HG02884 (cell line): Measurements from ENCODE around the gene TCF3.

Source experiments
- ATAC-seq: cut with Tn5 transposase; IDR thresholded peaks from one replicate; pipeline ENCODE4 v1.9.1; 2021; ENCODE audit warnings: mild to moderate bottlenecking, moderate library complexity; ENCODE audit not compliant: unreplicated experiment

Gene TCF3

GRCh38 chr19:1590641-1591397 is 61.6 kb downstream of the TCF3 start:
- no peak for ATAC-seq

DNA sequence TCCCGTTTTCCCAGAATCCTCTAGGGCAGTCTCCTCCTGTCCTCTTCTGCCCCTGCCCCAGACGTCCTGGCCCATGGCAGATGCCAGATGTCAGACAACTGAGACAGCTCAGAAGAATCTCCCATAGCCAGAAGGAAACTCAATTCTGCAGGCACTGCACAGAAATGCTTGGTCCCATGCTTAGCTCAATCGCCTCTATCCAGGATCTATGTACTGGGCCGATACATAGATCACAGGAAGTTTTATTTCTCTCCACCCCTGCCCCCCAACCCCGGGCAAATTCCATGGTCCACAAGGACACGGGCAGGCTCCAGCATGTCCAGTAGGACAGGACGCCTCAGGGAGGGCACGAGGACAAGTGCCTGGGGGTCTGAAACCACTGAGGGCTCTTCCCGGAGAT is 64.5 kb downstream of the TCF3 start:
- no peak for ATAC-seq

- ATAC-seq = no peak
Measured at GRCh38 chr19:1585243-1585580, 67.2 kb downstream of the TCF3 start.

DNA sequence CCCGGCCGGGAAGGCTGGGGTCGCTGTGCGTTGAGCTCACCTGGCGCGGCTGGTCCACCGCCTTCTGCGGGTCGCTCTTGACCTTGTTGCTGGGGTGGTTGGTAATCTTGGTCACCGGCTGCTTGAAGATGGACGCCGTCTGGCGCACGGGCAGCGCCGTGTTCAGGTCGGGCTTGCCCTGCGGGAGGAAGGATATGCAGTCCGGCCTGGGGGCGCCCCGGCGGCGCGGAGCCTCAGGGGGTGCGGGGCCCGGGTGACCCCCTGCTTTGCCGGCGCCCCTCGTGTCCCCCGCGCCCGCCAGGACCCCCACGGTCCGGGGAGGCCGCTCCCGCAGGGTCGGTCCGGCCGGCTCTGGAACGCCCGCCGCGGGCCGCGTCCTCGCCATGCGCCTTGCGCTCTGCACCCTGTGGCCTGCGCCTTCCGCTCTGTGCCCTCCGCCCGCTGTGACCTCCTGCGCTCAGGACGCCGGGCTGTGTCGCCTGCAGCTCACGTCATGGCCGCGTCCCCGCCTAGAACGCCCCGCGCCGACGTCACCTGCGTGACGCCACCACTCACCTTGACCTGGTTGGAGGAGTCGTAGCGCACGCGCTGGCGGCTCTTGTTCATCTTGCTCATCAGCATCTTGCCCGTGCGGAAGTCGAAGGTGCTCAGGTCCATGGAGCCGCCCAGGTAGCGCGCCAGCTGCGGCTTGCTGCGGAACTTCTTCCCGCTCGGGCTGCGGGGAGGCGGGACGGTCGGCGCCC is 67.7 kb downstream of the TCF3 start:
- no peak for ATAC-seq

GRCh38 chr19:1582201-1582600 is 70.2 kb downstream of the TCF3 start:
- ATAC-seq = no peak

- ATAC-seq = no peak
Measured at GRCh38 chr19:1580957-1581356, 71.5 kb downstream of the TCF3 start.

DNA sequence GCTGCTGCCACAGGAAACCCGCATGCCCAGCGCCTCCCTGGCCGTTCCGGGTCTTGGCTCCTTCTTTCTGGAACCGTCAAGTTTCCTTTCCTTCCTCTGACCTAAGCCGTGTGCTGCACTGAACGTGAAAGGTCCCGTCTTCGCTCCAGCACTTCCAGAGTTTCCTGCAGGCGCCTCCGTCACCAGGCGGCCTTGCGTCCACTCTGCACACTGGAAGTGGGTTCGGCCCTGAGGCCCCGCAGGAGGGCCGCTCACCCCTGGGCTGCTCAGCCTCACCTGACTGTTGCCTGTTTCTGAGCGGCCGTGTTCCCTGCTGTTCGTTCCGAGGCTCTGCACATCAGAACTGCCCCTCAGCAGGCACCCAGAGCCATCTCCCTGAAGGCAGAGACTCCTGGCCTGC is 72.0 kb downstream of the TCF3 start:
- ATAC-seq = no peak

DNA sequence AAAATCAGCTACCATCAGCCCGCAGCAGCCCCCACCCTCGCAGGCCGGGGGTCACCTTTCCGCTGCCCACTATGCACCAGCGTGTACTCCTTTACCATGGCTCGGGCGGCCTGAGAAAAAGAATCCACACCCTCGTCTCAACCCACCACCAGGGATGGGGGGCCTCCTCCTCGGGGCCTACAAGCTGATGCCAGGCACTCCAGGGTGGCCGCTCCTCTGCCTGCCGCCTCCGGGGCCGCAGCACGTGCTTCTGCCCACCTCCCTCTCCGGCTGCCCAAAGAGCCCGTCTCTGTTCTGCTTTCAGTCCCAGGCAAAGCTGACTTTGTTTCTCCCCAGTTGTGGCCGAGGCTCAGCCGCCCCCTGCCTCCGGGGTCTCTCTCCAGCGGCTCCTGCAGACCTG is 73.2 kb downstream of the TCF3 start:
- no peak for ATAC-seq

DNA sequence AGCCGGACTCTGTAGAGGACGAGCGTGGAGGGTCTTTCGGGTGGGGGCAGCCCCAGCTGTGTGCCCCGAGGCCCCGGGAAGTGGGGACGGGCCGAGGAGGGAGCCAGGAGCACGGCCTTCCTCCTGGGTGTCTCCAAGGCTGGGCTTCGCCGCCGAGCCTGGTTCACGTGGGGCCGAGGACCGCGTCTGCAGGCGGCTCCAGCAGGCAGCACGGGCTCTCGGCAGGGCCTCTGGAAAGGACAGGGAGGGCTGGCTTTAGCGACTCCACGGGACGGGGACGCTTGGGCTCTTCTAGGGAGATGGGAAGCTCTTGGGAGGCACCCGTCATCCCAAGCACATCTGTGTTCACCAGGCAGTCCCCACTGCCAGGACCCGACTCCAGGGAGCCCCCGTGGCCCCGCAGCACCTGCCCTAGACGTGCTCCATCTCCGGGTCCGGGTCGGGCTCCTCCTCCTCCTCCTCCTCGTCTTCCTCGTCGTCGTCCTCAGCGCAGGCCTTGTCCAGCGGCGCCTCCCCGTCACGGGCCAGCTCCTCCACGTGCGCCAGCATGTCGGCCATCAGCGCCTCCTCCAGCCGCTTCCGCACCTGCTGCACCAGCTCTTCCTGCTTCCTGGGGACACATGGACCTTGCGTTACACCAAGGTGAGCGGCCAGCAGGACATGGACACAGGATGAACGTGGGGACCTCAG is 74.3 kb downstream of the TCF3 start:
- ATAC-seq = no peak

DNA sequence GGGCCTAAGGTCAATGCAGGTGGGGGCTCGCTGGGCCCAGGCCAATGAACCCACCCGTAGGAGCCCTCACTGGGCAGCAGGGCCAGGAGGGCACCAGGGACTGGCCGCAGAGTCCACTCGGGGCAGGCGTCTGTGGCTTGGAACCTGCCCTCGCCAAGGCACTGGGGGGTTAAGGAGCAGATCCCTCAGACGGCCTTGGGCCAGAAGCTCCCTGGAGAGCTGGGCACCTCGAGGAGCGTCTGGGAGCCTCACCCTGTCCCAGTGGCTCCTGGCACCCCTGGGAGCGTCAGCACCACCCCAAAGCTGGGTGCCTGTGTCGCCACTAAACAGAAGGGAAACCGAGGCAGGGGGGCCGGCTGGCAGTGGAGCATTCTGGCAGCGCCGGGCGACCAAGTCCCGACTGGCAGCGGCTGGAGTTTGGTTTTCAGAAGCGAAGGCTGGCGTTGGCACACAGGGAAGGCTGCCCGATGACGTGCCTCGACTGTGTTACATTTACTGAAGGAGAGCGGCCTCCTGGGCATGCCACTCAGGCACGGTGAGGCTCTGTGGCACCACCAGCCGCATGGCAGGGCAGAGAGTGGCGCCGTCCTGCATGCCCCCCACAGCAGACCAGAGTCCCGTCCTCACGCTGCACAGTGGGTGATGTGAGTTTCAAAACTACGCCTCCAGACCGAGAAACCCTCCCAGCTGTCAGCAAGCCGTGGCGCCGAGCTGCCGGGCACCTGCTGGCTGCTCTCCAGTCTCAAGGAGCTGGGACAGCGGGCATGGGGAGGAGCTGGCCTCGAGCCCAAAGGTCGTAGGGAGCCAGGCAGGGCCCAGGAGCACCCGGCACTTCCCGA is 75.1 kb downstream of the TCF3 start:
- ATAC-seq = no peak

- ATAC-seq = no peak
Measured at GRCh38 chr19:1576242-1577089, 75.9 kb downstream of the TCF3 start.

DNA sequence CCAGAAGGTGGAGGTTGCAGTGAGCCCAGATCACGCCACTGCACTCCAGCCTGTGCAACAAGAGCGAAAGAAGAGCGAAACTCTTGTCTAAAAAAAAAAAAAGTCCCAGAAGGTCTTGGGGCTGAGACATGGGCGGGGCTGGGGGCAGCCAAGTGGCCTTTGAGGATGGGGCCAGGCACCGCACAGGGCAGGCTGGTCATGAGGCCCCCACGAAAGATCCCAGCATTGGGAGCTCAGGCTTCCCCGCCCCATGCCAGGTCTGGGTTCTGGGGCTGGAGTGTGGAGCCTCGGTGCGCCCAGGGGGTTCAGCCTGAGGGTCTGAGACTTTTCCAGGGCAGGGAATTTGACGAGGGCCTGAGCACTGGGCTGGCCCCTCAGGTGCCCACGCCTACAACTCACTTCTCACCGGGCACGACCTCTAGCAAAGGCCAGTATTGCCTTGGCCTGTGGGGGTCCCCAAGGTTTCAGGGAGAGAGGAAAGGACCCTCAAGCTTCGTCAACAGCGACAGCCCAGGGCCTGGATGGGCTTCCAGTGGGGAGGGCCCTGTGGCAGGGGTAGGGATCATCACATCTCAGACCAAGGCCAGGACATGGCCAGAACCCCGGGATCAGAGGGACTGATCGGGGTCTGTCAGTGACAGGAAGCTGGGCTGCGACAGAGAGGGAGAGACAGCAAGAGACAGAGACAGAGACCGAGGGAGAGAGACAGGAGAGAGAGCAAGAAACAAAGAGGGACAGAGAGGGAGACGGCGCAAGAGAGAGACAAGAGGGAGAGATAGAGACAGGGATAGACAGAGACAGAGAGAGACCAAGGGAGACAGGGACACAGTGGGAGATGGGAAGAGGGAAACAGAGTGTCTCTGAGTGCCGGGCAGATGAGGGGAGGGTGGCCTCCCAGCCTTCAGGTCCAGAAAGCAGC is 76.8 kb downstream of the TCF3 start:
- no peak for ATAC-seq

DNA sequence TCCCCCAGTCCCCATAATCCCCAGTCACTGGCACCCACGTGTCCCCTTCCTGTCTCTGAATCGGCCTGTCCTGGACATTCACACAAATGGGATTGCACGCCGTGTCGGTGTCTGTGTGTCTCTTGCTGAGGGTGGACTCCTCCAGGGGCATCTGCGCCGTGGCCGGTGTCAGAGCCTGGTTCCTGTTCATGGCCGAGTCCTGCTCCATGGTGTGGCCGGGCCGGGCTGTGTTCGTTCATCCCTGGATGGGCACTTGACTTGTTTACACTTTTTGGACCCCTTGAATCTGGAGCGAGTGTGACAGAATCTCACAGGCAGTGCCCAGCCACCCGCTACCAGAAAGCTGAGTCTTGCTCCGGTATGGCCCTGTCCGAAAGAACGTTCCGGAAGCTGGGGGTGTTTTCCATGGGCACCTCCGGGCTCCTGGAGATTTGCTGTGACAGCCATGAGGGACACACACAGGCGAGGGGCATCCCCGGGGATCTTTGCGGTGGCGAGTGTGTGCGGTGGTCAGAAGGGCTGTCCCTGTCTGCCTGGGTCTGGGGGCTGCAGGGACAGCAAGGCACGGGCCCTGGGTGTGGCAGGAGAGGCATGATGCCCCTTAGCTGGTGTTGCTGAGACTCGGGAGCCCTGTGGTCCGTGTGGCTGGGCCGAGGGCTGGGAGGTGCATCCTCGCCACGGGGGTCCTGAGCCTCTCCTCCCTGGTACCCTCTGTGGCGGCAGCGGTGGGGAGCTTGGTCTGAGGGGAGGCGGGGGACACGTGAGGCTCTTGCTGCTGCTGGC is 77.9 kb downstream of the TCF3 start:
- ATAC-seq = no peak

DNA sequence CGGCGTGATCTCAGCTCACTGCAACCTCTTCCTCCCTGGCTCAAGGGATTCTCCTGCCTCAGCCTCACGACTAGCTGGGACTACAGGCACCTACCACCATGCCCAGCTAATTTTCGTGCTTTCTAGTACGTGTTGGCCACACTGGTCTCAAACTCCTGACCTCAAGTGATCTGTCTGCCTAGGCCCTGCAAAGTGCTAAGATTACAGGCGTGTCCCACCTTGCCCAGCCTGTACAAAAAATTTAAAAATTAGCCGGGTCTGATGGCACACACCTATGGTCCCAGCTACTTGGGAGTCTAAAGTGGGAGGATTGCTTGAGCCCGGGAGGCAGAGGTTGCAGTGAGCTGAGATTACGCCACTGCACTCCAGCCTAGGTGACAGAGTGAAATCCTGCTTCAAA is 79.6 kb downstream of the TCF3 start:
- ATAC-seq = no peak

DNA sequence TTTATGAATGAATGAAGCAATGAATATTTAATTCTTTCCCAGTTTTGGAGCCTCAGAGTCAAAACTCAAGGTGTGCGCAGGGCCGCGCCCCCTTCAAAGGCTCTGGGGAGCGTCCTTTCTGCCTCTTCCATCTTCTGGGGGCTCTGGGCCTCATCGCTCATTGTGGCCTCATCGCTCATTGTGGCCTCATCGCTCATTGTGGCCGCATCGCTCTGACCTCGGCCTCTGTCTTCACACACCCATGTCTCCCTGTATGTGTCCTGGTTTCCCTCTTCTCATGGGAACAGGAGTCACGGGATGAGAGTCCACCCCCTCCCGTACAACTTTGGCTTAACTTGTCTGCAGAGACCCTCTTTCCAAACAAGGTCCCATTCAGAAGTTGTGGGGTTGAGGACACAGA is 81.1 kb downstream of the TCF3 start:
- ATAC-seq = no peak

- no peak for ATAC-seq
Measured at GRCh38 chr19:1570836-1571235, 81.6 kb downstream of the TCF3 start.

DNA sequence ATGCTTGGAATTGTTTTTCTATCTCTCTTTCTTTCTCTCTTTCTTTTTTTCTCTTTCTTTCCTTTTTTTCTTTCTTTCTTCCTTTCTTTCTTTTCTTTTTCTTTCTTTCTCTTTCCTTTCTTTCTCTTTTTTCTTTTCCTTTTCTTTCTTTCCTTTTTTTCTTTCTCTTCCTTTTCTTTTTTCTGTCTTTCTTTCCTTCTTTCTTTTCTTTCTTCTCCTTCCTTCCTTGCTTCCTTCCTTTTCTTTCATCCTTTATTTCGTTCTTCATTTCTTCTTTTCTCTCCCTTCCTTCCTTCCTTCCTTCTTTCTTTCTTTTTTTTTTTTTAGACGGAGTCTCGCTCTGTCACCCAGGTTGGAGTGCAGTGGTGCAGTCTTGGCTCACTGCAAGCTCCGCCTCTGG is 82.4 kb downstream of the TCF3 start:
- no peak for ATAC-seq

DNA sequence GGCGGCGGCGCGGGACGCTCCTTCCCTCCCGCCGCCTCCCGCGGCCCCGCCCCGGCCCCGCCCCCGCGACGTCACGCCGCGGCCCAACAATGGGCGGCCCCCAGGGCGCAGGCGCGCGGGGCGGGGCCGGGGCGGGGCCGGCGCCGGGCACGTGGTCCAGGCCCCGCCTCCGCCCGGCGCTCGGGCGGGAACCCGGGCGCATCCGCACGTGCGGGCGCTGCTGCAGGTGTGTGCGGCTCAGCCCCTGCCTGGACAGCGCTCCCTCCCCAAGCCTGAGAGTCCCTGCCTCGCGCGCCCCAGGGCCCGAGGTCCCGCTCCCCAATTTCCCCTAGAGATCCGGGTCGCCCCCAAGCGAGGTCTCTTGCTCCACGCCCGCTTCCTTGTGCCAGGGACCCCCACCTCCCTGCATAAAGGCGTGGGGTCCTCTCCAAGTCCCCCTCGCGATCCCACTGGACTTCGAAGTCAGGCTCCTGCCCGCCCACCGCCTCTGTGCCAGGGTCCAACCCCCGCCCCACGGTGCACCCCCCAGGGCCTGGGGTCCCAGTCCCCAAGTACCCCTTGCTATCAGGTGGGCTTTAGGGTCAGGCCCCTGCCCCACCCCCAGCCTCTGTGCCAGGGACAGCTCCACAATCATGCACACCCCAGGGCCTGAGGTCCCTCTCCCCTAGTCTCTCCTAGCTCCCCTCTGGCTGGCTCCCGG is 83.9 kb downstream of the TCF3 start, which contains the start of gene MEX3D:
Gene MEX3D, minus strand, starts transcription at position 6 of the 700 bp plus-strand sequence. CDS start 267 bp downstream, outside the sequence.
- no peak for ATAC-seq
